Osteoblast (primary cell): ENCODE results near the gene ITPR1. TPM values are rescaled to one million over a fixed set of nuclear protein-coding genes. Genes with fewer than 3 reads are reported as not detected.

Experiments
- DNase-seq: peaks from one replicate; pipeline ENCODE4 v3.0.0; 2011; ENCODE audit warnings: low spot score, mixed read lengths; ENCODE audit not compliant: insufficient read length; ENCODE audit errors: missing footprints
- H2AFZ ChIP-seq: 2 replicates; pipeline ENCODE4 v1.6.0; 2011; ENCODE audit warnings: mild to moderate bottlenecking, low read length
- H3K27ac ChIP-seq: 2 replicates; pipeline ENCODE4 v1.5.1; 2011; ENCODE audit warnings: mild to moderate bottlenecking, low read depth, low read length, moderate library complexity
- H3K27me3 ChIP-seq: 2 replicates; pipeline ENCODE4 v1.6.0; 2012; ENCODE audit warnings: mild to moderate bottlenecking, control low read depth, inconsistent platforms, low read length, moderate library complexity; ENCODE audit not compliant: insufficient read depth
- H3K36me3 ChIP-seq: 2 replicates; pipeline ENCODE4 v1.5.1; 2011; ENCODE audit warnings: mild to moderate bottlenecking, low read length, control low read depth, moderate library complexity; ENCODE audit not compliant: insufficient read depth
- H3K4me1 ChIP-seq: 2 replicates; pipeline ENCODE4 v1.5.1; 2011; ENCODE audit warnings: mild to moderate bottlenecking, low read length, control low read depth, moderate library complexity; ENCODE audit not compliant: insufficient read depth
- H3K4me2 ChIP-seq: 2 replicates; pipeline ENCODE4 v1.6.0; 2011; ENCODE audit warnings: mild to moderate bottlenecking, low read length; ENCODE audit not compliant: insufficient read depth
- H3K4me3 ChIP-seq: fragments of 200-600 bp; sonication (generic); 3 replicates; pipeline ENCODE4 v1.5.1; 2012; ENCODE audit warnings: mild to moderate bottlenecking, low read length, inconsistent platforms; ENCODE audit not compliant: insufficient read depth
- H3K79me2 ChIP-seq: 2 replicates; pipeline ENCODE4 v1.6.0; 2012; ENCODE audit warnings: mild to moderate bottlenecking, low read length, control low read depth, inconsistent platforms; ENCODE audit not compliant: insufficient read depth
- H3K9me3 ChIP-seq: 2 replicates; pipeline ENCODE4 v1.5.1; 2011; ENCODE audit warnings: low read depth, low read length, control low read depth
- H4K20me1 ChIP-seq: 2 replicates; pipeline ENCODE4 v1.6.0; 2012; ENCODE audit warnings: mild to moderate bottlenecking, low read length, control low read depth; ENCODE audit not compliant: insufficient read depth
- total RNA-seq: library from RNA; depleted of rRNA; stranded (reverse); fragments of >200 nt; gene quantifications from 2 replicates; pipeline ENCODE4 v1.2.3, GENCODE V29; 2012
- TF ChIP-seq, protein P1 (sequence below): IDR thresholded peaks from 2 replicates; pipeline ENCODE4 v1.5.1; 2011; ENCODE audit warnings: mild to moderate bottlenecking, low read depth, low read length, moderate library complexity; ENCODE audit errors: extremely low read depth

Gene ITPR1
- total RNA-seq, 1 donor, result 16.6 TPM

DNA sequence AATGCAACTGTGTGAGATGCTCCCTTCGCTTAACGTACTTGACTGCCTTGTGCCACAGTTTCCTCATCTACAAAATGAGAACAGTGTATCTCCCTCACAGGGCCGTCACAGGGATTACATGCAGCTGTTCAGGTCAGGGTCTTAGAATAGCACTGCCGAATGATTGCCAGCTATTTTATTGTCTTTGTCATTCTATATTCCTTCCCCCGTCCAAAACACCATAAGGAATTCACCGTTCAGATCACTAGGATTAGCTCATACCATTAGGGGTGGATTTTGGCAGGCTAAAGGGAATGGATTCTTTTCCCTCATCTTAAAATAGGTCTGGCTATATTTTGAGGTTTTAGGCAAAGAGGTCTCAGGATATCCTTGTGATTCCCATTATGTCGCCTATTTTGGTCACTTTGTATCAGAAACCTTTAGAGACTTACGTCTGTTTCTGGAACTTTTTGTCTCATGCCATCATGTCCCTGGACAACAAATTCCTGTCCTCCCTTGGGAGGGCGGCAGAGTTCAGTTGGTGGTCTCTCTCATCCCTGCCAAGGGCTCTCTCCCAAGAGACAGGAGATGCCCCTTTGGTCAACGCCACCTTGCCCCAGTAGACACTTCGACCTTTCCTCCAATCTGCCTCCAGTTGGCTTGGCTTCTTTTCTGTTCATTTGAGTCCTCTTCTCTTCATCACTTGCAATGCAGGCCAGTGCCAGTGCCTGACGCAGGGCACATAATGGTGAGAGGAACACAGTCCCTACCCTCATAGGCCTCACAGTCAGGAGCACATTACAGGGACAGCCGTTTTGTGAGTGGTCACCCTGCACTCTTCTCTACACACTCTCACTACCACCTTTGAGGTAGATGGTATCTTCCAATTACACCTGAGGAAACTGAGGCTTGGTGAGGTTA lies 314.5 kb downstream of the ITPR1 start:
- Histone ChIP-seq H2AFZ (no peak overlapping the region), H3K4me3 (no peak overlapping the region), H3K27me3 (no peaks in the 10 kb centered on the region), H3K79me2 (no peaks in the 10 kb centered on the region), H3K4me2 (no peak overlapping the region), H3K9me3 (no peaks in the 10 kb centered on the region), H4K20me1 (no peaks in the 10 kb centered on the region), H3K36me3 (no peaks in the 10 kb centered on the region), H3K4me1 (no peaks in the 10 kb centered on the region), H3K27ac (no peak overlapping the region)
- TF ChIP-seq, protein P1, sequence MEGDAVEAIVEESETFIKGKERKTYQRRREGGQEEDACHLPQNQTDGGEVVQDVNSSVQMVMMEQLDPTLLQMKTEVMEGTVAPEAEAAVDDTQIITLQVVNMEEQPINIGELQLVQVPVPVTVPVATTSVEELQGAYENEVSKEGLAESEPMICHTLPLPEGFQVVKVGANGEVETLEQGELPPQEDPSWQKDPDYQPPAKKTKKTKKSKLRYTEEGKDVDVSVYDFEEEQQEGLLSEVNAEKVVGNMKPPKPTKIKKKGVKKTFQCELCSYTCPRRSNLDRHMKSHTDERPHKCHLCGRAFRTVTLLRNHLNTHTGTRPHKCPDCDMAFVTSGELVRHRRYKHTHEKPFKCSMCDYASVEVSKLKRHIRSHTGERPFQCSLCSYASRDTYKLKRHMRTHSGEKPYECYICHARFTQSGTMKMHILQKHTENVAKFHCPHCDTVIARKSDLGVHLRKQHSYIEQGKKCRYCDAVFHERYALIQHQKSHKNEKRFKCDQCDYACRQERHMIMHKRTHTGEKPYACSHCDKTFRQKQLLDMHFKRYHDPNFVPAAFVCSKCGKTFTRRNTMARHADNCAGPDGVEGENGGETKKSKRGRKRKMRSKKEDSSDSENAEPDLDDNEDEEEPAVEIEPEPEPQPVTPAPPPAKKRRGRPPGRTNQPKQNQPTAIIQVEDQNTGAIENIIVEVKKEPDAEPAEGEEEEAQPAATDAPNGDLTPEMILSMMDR, result no peak
- DNase-seq, result no peak

DNA sequence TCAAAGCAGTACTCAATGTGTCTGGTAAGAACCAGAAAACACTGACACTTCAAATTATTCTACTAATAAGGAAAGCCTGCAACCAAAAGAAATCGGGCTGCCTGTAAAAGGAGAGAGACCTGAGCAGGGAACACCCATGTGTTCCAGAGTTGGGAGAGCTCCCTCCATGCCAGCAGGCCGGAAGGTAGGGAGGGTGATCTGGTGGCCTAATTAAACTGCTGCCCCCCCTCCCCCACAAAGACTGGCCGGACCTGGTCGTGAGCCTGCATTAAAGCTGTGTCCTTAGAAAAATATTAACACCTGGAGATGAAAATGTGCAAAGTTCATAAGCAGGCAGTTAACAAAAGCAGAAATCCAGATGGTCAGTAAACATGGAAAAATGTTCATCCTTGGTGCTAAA lies 315.5 kb downstream of the ITPR1 start:
- H3K4me3 ChIP-seq, result no peak overlapping the region
- no peaks in the 10 kb centered on the region for H3K36me3 ChIP-seq
- no peak overlapping the region for H2AFZ ChIP-seq
- H4K20me1 ChIP-seq, result no peaks in the 10 kb centered on the region
- no peak overlapping the region for H3K27ac ChIP-seq
- DNase-seq, result no peak
- TF ChIP-seq, protein P1, result no peak
- no peaks in the 10 kb centered on the region for H3K79me2 ChIP-seq
- H3K4me2 ChIP-seq, result no peak overlapping the region
- no peaks in the 10 kb centered on the region for H3K9me3 ChIP-seq
- no peaks in the 10 kb centered on the region for H3K27me3 ChIP-seq
- H3K4me1 ChIP-seq, result no peaks in the 10 kb centered on the region

DNA sequence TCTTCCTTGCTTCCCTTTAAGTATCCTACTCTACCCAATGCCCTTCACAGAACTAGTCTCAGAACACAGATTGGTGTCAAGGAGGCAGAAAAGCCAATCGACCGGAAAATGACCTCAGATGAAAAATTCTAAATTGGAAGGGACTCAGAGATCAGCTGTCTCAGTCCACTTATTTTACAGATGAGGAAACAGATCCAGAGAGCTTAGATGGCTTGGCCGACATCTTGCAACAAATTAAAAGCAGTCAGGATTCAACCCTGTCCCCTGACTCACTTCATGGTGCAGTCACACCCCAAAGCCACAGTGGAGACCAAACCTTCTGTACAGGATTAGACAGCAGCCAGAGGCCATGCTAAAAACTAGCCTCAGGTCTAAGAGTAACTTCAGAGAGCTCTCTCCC lies 316.8 kb downstream of the ITPR1 start:
- Histone ChIP-seq H4K20me1 (no peaks in the 10 kb centered on the region), H3K4me2 (no peak overlapping the region), H2AFZ (no peak overlapping the region), H3K36me3 (no peaks in the 10 kb centered on the region), H3K4me3 (no peak overlapping the region), H3K79me2 (no peaks in the 10 kb centered on the region), H3K9me3 (no peaks in the 10 kb centered on the region), H3K27ac (no peak overlapping the region), H3K4me1 (no peaks in the 10 kb centered on the region), H3K27me3 (no peaks in the 10 kb centered on the region)
- DNase-seq, result no peak
- TF ChIP-seq, protein P1, result no peak

DNA sequence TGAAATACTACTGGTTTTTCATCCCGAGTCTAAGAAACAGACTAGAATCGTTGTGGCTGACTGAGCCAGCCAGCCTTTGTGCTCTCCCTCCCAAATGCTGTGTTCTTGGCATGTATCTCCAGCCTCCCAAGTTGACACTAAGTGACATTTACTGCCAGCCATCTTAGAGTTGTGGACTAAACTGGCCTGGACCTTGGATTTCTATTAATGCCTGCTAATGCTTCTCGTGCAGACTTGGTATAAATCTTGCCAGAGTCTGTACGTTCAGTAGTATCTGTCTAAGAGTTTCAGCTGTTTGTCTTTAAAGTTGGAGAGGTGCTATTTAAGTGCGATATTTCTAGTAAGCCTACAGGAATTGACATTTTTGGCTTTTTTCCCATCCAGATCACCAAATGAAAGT lies 319.4 kb downstream of the ITPR1 start:
- Histone ChIP-seq H3K9me3 (peaks cover 4% of the 10 kb centered on the region), H4K20me1 (no peaks in the 10 kb centered on the region), H3K4me2 (no peak overlapping the region), H3K4me3 (no peak overlapping the region), H2AFZ (no peak overlapping the region), H3K27me3 (no peaks in the 10 kb centered on the region), H3K36me3 (no peaks in the 10 kb centered on the region), H3K4me1 (no peaks in the 10 kb centered on the region), H3K79me2 (no peaks in the 10 kb centered on the region), H3K27ac (no peak overlapping the region)
- TF ChIP-seq, protein P1, result no peak
- DNase-seq, result peak; percentile 71
